GM18873 (cell line): ENCODE data around the gene VPS13C.

Experiments
- ATAC-seq: cut with Tn5 transposase; IDR thresholded peaks from one replicate; pipeline ENCODE4 v1.9.1; 2021; ENCODE audit warnings: mild to moderate bottlenecking, moderate library complexity, moderate number of reproducible peaks; ENCODE audit not compliant: unreplicated experiment, low FRiP score

Gene VPS13C

GRCh38 chr15:61880084-61880483 lies 180.2 kb downstream of the VPS13C start:
- no peak for ATAC-seq

- no peak for ATAC-seq
Observed at GRCh38 chr15:61879219-61879618, 181.0 kb downstream of the VPS13C start.

- no peak for ATAC-seq
Observed at GRCh38 chr15:61871926-61872522, 188.2 kb downstream of the VPS13C start.

GRCh38 chr15:61869656-61870055 lies 190.6 kb downstream of the VPS13C start:
- ATAC-seq, result no peak

- no peak for ATAC-seq
Observed at GRCh38 chr15:61861962-61862361, 198.3 kb downstream of the VPS13C start.

DNA sequence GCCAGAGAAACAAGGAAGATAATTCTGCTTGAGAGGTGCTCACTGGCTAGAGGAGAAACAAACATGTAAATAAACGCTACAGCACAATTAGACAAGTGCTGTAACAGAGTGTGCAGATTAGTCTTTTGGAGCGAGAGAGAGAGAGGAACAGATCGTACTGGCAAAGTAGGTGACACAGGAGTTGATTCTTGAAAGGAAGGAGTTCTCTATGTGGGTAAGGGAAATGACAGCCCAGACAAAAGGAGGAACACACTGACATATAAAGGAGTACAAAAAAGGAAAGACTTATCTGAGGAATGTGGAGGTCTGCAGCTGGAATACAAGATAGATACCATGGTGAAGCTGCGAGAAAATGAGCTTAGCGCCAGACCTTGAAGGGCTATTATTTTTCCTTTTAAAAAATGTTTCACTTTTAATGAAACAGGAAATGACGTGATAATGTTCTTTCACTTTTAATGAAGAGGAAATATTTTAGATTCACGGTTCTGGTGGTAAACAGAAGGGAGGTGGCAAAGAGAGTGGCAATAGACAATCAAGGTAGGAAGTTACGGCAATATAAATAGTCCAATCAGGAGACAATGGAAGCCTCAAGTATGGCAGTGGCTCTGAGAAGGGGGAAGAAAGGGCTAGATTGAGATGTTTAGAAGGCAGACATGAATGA lies 202.9 kb downstream of the VPS13C start:
- no peak for ATAC-seq

DNA sequence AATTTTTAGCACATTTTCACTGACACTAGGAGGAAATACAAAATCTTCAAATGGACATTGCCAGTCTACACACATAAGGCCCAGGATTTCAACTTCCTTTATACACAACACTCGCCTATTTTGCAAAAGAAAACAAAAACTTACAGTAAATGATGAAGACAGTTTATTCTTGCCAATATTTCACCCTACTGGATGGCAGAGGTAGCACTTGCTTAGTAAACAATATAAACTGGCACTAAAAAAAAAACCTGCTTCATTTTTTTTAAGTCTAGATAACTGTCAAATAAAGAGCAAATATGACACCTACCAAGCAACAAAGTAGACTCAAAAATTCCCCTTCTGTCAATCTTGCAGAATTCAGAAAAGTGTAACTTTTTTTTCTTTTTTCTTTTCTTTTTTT lies 204.0 kb downstream of the VPS13C start:
- no peak for ATAC-seq

DNA sequence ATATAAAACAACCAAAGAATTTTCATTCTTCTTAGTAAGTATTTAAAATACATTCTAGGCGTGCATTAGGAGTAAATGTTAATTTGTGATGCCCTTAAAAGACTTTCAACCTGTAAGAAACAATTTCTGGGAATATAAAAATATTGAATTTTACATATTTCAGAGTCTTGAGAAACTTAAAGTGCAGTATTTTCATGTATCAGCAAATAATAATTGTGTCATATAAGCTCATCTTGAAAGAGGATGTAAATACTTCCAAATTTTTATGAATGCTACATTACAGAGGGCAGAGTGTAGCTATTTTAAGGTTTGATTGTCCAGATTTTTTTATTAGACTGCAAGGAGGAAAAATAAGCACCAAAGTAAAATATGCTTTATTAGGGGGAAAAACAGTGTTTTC lies 207.1 kb downstream of the VPS13C start:
- no peak for ATAC-seq

- ATAC-seq, result no peak
Observed at GRCh38 chr15:61851955-61852354, 208.3 kb downstream of the VPS13C start.

DNA sequence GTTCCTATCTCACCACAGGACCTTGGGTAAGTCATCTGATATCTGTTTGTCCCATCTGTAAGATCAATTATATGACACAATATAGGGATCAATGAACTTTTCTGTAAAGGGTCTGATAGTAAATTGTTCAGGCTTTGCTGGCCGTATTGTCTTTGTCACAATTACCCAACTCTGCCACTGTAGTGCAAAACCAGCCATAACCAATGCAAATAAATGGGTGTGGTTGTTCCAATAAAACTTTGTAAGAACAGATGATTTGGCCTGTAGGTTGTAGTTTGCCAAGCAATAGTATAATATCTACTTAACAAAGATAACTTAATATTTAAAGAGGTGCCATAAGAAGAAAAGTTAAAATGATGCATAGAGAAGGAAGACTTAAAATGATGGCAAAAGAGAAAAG lies 210.8 kb downstream of the VPS13C start:
- ATAC-seq, result no peak

GRCh38 chr15:61841466-61841865 lies 218.8 kb downstream of the VPS13C start:
- ATAC-seq, result no peak

DNA sequence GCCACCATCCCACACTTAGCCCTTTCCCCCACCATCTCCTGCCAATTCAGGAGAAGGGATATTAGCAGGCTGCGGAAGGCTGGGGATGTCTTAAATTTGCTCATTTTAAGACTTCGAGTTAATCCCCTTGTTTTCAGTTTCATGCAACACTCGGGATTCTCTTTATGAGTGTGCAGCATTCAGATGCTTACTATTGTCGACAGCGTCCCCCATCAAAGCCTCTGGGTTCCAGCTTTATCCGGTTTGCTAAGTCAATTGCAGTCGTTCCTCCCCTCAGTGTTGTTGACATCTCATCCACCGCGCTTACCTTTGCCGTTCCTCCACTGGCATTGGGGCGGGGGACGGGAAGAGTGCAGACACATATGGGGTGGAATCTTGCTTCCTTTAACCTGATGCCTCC lies 220.2 kb downstream of the VPS13C start:
- no peak for ATAC-seq

DNA sequence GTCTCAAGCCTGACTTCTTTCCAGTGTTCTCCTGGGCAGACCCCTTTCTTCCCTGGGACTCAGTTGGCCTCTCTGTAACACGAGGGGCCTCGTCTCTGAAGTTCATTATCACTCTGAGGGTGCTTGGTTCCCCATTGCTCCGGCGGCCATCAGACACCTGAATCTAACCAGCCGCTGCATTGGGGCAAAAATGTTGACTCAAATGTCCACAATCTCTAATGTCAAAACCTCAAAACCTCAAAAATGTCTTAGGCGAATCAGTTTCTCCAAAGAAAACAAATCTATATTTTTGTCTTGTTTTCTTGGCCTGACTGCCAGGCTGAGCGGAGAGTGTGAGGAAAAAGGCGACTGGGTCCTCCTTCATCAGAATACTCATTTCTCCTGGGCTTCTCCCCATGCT lies 220.7 kb downstream of the VPS13C start:
- no peak for ATAC-seq

DNA sequence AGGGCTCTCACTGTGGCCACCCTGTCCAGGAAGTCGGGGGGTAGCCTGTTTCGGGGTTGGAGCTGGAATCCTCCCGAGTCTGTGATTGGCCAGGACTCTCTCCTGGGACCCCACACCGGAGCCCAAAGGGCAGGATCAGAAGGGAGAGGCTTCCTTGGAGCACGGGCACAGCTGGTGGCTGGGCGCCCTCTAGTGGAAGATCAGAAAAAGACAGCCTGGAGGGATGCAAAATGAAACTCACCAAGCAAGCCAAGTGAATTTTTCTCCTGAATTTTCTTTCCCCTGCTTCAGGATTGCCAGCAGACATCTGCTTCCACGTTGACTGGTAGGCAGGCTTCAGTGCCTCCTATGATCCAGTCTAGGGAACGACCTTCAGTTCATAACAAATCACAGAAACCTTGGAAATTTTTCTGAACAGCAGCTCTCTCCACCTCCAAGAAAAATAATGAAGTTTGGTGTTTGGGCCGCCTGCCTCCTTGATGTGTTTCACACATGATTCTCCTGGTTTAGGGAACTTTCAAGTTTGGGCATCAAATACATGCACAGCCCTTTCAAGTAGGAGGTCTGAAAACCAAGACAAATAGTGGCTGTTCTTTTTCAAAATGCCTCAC lies 224.6 kb downstream of the VPS13C start:
- no peak for ATAC-seq

GRCh38 chr15:61835029-61835428 lies 225.2 kb downstream of the VPS13C start:
- ATAC-seq, result no peak

DNA sequence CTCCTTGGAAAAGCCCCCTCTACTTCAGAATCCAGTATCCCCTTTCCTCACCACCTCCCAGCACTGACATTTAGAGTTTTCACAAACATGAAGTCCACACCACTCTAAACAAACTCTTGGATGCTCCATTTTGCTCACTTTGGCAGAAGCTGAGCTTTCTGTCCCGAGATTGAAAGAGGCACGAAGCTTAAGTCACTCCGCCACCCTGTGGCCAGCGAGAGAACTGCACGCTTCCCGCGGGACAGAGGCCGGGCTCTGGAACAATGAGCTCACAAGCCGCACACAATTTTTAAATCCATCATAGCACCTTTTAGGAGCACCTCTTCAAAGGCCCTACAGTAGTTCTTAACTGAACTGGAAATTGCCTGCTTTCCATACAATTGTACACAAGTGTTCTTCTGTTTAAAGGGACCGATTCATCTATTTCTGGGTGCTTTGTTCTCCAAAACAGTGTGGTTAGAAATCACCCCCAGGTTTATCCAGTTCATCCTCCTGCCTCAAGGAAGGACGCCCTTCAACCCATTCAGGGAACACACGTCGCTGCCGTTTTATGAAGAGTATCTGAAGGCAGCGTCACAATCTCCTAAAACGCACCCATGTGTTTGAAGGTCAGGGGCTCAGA lies 226.1 kb downstream of the VPS13C start:
- ATAC-seq, result no peak

DNA sequence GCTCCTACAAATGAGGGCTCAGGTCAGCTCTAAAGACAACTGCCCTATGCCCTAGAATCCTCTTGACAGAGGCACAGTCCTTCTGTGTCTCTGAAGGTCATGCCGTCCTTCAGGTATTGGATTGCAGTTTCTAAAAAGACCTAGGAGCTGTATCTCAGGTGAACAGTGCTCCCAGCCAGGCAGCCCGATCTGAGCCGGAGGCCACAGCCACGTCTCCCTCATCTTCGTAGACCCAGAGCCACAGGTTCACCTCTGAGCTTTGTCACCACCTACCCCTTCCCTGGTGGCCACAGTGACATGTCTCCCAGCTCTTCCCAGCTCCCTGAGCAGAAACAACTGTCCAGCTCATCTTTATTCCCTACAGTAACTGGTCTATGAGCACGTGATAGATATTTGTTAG lies 228.0 kb downstream of the VPS13C start:
- no peak for ATAC-seq

GRCh38 chr15:61831505-61831921 lies 228.7 kb downstream of the VPS13C start:
- ATAC-seq, result no peak

GRCh38 chr15:61830536-61831330 lies 229.5 kb downstream of the VPS13C start:
- ATAC-seq, result no peak

- no peak for ATAC-seq
Observed at GRCh38 chr15:61829514-61829889, 230.7 kb downstream of the VPS13C start.
